ENCODE data around the gene MEGF11.

DNA sequence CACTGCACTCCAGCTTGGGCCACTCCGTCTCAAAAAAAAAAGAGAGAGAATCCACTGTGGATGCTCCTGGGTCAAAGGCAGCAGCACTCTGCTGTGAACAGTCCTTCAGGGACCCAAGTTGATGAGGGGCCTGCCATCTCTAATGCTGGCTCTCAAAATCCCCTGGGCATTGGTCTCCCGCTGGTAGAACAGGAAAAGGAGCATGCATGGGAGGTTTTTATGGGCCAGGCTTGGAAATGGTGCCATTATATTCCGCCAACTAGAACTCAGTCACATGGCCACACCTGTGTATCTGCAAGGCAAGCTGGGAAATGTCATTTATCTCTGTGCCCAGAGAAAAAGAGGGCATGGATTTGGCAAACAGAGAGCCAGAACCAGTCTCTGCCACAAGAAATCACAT, 36.5 kb upstream of the MEGF11 start:
- TF ChIP-seq EZH2phosphoT487 (IDR thresholded peaks at IDR 0.05; ENCODE audit: low read depth), result no peak
- TF ChIP-seq, protein P1, sequence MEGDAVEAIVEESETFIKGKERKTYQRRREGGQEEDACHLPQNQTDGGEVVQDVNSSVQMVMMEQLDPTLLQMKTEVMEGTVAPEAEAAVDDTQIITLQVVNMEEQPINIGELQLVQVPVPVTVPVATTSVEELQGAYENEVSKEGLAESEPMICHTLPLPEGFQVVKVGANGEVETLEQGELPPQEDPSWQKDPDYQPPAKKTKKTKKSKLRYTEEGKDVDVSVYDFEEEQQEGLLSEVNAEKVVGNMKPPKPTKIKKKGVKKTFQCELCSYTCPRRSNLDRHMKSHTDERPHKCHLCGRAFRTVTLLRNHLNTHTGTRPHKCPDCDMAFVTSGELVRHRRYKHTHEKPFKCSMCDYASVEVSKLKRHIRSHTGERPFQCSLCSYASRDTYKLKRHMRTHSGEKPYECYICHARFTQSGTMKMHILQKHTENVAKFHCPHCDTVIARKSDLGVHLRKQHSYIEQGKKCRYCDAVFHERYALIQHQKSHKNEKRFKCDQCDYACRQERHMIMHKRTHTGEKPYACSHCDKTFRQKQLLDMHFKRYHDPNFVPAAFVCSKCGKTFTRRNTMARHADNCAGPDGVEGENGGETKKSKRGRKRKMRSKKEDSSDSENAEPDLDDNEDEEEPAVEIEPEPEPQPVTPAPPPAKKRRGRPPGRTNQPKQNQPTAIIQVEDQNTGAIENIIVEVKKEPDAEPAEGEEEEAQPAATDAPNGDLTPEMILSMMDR (IDR thresholded peaks at IDR 0.05; ENCODE audit: low read depth, low read length), result no peak

Measured in OCI-LY3 (cell line).